ENCODE results near the gene NLRC3. TPM values are rescaled to one million over a fixed set of nuclear protein-coding genes. Genes with fewer than 3 reads are reported as not detected.

The NLRC3 gene
- total RNA-seq, 1 experiment from 2014 or later, result 0.26 TPM

- TF ChIP-seq ARID4B (CRISPR knock-in tag; IDR thresholded peaks at IDR 0.05; ENCODE audit: borderline replicate concordance), result no peak
- no peak for TF ChIP-seq ZNF232 (CRISPR knock-in tag; IDR thresholded peaks at IDR 0.05)
- TF ChIP-seq ZBTB21 (CRISPR knock-in tag; IDR thresholded peaks at IDR 0.05; ENCODE audit: borderline replicate concordance), result no peak
- TF ChIP-seq CBFB (CRISPR knock-in tag; IDR thresholded peaks at IDR 0.05; ENCODE audit: low read depth), result no peak
- no peak for TF ChIP-seq ZNF121 (CRISPR knock-in tag; IDR thresholded peaks at IDR 0.05)
- TF ChIP-seq, protein P1, sequence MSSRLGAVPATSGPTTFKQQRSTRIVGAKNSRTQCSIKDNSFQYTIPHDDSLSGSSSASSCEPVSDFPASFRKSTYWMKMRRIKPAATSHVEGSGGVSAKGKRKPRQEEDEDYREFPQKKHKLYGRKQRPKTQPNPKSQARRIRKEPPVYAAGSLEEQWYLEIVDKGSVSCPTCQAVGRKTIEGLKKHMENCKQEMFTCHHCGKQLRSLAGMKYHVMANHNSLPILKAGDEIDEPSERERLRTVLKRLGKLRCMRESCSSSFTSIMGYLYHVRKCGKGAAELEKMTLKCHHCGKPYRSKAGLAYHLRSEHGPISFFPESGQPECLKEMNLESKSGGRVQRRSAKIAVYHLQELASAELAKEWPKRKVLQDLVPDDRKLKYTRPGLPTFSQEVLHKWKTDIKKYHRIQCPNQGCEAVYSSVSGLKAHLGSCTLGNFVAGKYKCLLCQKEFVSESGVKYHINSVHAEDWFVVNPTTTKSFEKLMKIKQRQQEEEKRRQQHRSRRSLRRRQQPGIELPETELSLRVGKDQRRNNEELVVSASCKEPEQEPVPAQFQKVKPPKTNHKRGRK (CRISPR knock-in tag; IDR thresholded peaks at IDR 0.05; ENCODE audit: borderline replicate concordance), result no peak
- no peak for TF ChIP-seq JUN (CRISPR knock-in tag; IDR thresholded peaks at IDR 0.05)
- TF ChIP-seq ATF3 (CRISPR knock-in tag; conservative IDR thresholded peaks at IDR 0.05), result no peak
- no peak for TF ChIP-seq MYBL2 (CRISPR knock-in tag; IDR thresholded peaks at IDR 0.05)
- no peak for TF ChIP-seq USF2 (CRISPR knock-in tag; IDR thresholded peaks at IDR 0.05)
- TF ChIP-seq, protein P2, sequence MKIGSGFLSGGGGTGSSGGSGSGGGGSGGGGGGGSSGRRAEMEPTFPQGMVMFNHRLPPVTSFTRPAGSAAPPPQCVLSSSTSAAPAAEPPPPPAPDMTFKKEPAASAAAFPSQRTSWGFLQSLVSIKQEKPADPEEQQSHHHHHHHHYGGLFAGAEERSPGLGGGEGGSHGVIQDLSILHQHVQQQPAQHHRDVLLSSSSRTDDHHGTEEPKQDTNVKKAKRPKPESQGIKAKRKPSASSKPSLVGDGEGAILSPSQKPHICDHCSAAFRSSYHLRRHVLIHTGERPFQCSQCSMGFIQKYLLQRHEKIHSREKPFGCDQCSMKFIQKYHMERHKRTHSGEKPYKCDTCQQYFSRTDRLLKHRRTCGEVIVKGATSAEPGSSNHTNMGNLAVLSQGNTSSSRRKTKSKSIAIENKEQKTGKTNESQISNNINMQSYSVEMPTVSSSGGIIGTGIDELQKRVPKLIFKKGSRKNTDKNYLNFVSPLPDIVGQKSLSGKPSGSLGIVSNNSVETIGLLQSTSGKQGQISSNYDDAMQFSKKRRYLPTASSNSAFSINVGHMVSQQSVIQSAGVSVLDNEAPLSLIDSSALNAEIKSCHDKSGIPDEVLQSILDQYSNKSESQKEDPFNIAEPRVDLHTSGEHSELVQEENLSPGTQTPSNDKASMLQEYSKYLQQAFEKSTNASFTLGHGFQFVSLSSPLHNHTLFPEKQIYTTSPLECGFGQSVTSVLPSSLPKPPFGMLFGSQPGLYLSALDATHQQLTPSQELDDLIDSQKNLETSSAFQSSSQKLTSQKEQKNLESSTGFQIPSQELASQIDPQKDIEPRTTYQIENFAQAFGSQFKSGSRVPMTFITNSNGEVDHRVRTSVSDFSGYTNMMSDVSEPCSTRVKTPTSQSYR (CRISPR knock-in tag; IDR thresholded peaks at IDR 0.05), result no peak
Observed at GRCh38 chr16:3589001-3589400, 11.8 kb upstream of the NLRC3 start (continued).

- no peaks in the 10 kb centered on the region for H3K9me3 Mint-ChIP-seq
- no peak for ATAC-seq
- H3K27me3 Mint-ChIP-seq (ENCODE audit: low read depth), result no peaks in the 10 kb centered on the region; the same call in 1 of the 2 replicates
- no peak overlapping the region for H3K27ac Mint-ChIP-seq
- no peak for DNase-seq (ENCODE audit: low spot score)
- H3K36me3 Mint-ChIP-seq, result peaks cover 47% of the 10 kb centered on the region
- POLR2A ChIA-PET, result interaction anchor here (0.6 kb wide), 1 partner anchor 420 kb away, joined by 3 read pairs; no protein-coding TSS in a partner anchor
- CTCF ChIA-PET, result no interaction called here
- H3K4me1 Mint-ChIP-seq, result peaks cover 3% of the 10 kb centered on the region; the same call in 1 of the 2 replicates
- no peak overlapping the region for H3K4me3 Mint-ChIP-seq
- TF ChIP-seq, protein P3, sequence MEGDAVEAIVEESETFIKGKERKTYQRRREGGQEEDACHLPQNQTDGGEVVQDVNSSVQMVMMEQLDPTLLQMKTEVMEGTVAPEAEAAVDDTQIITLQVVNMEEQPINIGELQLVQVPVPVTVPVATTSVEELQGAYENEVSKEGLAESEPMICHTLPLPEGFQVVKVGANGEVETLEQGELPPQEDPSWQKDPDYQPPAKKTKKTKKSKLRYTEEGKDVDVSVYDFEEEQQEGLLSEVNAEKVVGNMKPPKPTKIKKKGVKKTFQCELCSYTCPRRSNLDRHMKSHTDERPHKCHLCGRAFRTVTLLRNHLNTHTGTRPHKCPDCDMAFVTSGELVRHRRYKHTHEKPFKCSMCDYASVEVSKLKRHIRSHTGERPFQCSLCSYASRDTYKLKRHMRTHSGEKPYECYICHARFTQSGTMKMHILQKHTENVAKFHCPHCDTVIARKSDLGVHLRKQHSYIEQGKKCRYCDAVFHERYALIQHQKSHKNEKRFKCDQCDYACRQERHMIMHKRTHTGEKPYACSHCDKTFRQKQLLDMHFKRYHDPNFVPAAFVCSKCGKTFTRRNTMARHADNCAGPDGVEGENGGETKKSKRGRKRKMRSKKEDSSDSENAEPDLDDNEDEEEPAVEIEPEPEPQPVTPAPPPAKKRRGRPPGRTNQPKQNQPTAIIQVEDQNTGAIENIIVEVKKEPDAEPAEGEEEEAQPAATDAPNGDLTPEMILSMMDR (IDR thresholded peaks at IDR 0.05), result no peak
- TF ChIP-seq FOXP4 (CRISPR knock-in tag; IDR thresholded peaks at IDR 0.05) (no peak), NFATC4 (CRISPR knock-in tag; IDR thresholded peaks at IDR 0.05) (no peak), FOXK1 (CRISPR knock-in tag; IDR thresholded peaks at IDR 0.05) (no peak), OVOL2 (CRISPR knock-in tag; IDR thresholded peaks at IDR 0.05; ENCODE audit: borderline replicate concordance) (no peak), SP1 (CRISPR knock-in tag; conservative IDR thresholded peaks at IDR 0.05) (no peak), CBFB (CRISPR knock-in tag; IDR thresholded peaks at IDR 0.05; ENCODE audit: low read depth) (no peak), USF2 (CRISPR knock-in tag; IDR thresholded peaks at IDR 0.05) (no peak), ZNF232 (CRISPR knock-in tag; IDR thresholded peaks at IDR 0.05) (no peak)
- TF ChIP-seq, protein P4, sequence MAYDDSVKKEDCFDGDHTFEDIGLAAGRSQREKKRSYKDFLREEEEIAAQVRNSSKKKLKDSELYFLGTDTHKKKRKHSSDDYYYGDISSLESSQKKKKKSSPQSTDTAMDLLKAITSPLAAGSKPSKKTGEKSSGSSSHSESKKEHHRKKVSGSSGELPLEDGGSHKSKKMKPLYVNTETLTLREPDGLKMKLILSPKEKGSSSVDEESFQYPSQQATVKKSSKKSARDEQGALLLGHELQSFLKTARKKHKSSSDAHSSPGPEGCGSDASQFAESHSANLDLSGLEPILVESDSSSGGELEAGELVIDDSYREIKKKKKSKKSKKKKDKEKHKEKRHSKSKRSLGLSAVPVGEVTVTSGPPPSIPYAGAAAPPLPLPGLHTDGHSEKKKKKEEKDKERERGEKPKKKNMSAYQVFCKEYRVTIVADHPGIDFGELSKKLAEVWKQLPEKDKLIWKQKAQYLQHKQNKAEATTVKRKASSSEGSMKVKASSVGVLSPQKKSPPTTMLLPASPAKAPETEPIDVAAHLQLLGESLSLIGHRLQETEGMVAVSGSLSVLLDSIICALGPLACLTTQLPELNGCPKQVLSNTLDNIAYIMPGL (CRISPR knock-in tag; IDR thresholded peaks at IDR 0.05), result no peak
Observed at GRCh38 chr16:3587547-3588110, 10.4 kb upstream of the NLRC3 start.
